GM19397 (cell line): ENCODE data around the gene KIAA0040.
A peak's percentile ranks its signal among the peaks of the same experiment; 100 is the strongest.

Experiments used
- ATAC-seq: cut with Tn5 transposase; IDR thresholded peaks from one replicate; pipeline ENCODE4 v1.9.1; 2021; ENCODE audit warnings: mild to moderate bottlenecking, moderate library complexity; ENCODE audit not compliant: unreplicated experiment

Gene KIAA0040

GRCh38 chr1:175192630-175193526 is at the start of gene KIAA0040:
Gene KIAA0040, minus strand, starts transcription at chr1:175192776. Its CDS starts 31,763 bp downstream, at chr1:175161013.
- peak; percentile 63 for ATAC-seq

- ATAC-seq = peak; percentile 55
Observed at GRCh38 chr1:175237389-175237788, 44.8 kb upstream of the KIAA0040 start.

- no peak for ATAC-seq
Observed at GRCh38 chr1:175234639-175235038, 42.1 kb upstream of the KIAA0040 start.

- no peak for ATAC-seq
Observed at GRCh38 chr1:175232335-175232734, 39.8 kb upstream of the KIAA0040 start.

GRCh38 chr1:175225805-175226129 is 33.2 kb upstream of the KIAA0040 start:
- peak; percentile 18 for ATAC-seq

- no peak for ATAC-seq
Observed at GRCh38 chr1:175222296-175222938, 29.8 kb upstream of the KIAA0040 start.

GRCh38 chr1:175221557-175222175 is 29.1 kb upstream of the KIAA0040 start:
- no peak for ATAC-seq

GRCh38 chr1:175220853-175221556 is 28.4 kb upstream of the KIAA0040 start:
- ATAC-seq = no peak

GRCh38 chr1:175219774-175220173 is 27.2 kb upstream of the KIAA0040 start:
- ATAC-seq = no peak

- no peak for ATAC-seq
Observed at GRCh38 chr1:175218786-175219434, 26.3 kb upstream of the KIAA0040 start.

- ATAC-seq = peak; percentile 59
Observed at GRCh38 chr1:175217721-175218531, 25.4 kb upstream of the KIAA0040 start.

GRCh38 chr1:175216444-175216843 is 23.9 kb upstream of the KIAA0040 start:
- ATAC-seq = no peak

GRCh38 chr1:175211656-175212055 is 19.1 kb upstream of the KIAA0040 start:
- ATAC-seq = no peak

GRCh38 chr1:175210744-175211143 is 18.2 kb upstream of the KIAA0040 start:
- ATAC-seq = no peak

- ATAC-seq = peak; percentile 37
Observed at GRCh38 chr1:175209493-175209921, 16.9 kb upstream of the KIAA0040 start.

GRCh38 chr1:175208773-175209492 is 16.4 kb upstream of the KIAA0040 start:
- ATAC-seq = peak; percentile 78

GRCh38 chr1:175207971-175208370 is 15.4 kb upstream of the KIAA0040 start:
- no peak for ATAC-seq

- ATAC-seq = no peak
Observed at GRCh38 chr1:175206687-175207086, 14.1 kb upstream of the KIAA0040 start.

GRCh38 chr1:175204330-175204729 is 11.8 kb upstream of the KIAA0040 start:
- ATAC-seq = peak; percentile 68
